IMR-90 (cell line): ENCODE data around the gene ARF5. TPM values are rescaled to one million over a fixed set of nuclear protein-coding genes. Genes with fewer than 3 reads are reported as not detected.

Source experiments
- ATAC-seq: fragments of 200-7000 bp; cut with Tn5 transposase; 2 replicates; pipeline ENCODE4 v1.9.1; 2020; ENCODE audit warnings: low read depth, mild to moderate bottlenecking, moderate library complexity
- BruUV-seq: library from RNA; stranded (reverse); fragments of 400-500 nt; replicated peaks from 2 replicates; lab custom pipeline; 2021; lab: Mats Ljungman, UMichigan
- CTCF ChIA-PET: fragments of 300-600 bp; formaldehyde crosslinking; extraction: SDS; loops from one replicate; lab custom pipeline; 2021; ENCODE audit warnings: antibody characterized with exemption; lab: Yijun Ruan, JAX
- POLR2A ChIA-PET: fragments of 300-600 bp; sonication (Branson Sonifier 250); formaldehyde crosslinking; loops from one replicate; lab custom pipeline; 2022; ENCODE audit warnings: antibody characterized with exemption; ENCODE audit not compliant: unreplicated experiment; lab: Charles Lee
- DNase-seq: peaks from one replicate; pipeline ENCODE4 v3.0.0; 2013
- H2AFZ ChIP-seq: replicated peaks from 2 replicates; pipeline ENCODE3; 2013; ENCODE audit warnings: low read length, mild to moderate bottlenecking; ENCODE audit not compliant: poor library complexity
- H2AK5ac ChIP-seq: 2 replicates; pipeline ENCODE4 v1.6.1; 2013; ENCODE audit warnings: low read depth, low read length, inconsistent platforms
- H2AK9ac ChIP-seq: replicated peaks from 2 replicates; pipeline ENCODE3; 2013; ENCODE audit warnings: mild to moderate bottlenecking, low read depth, low read length, moderate library complexity; ENCODE audit not compliant: poor library complexity
- H2BK120ac ChIP-seq: 2 replicates; pipeline ENCODE4 v1.6.1; 2013; ENCODE audit warnings: low read depth, low read length, inconsistent platforms
- H2BK15ac ChIP-seq: 3 replicates; pipeline ENCODE4 v1.6.1; 2013; ENCODE audit warnings: low read depth, low read length, inconsistent platforms
- H2BK20ac ChIP-seq: 2 replicates; pipeline ENCODE4 v1.6.1; 2013; ENCODE audit warnings: low read depth, mild to moderate bottlenecking, inconsistent platforms, low read length, moderate library complexity
- H2BK5ac ChIP-seq: 2 replicates; pipeline ENCODE4 v1.6.1; 2013; ENCODE audit warnings: mild to moderate bottlenecking, low read depth, low read length, inconsistent platforms; ENCODE audit not compliant: poor library complexity, severe bottlenecking
- H3K14ac ChIP-seq: replicated peaks from 2 replicates; pipeline ENCODE4 v1.6.1; 2013; ENCODE audit warnings: low read depth, low read length, inconsistent platforms
- H3K18ac ChIP-seq: 2 replicates; pipeline ENCODE4 v1.6.1; 2013; ENCODE audit warnings: low read depth, low read length, control low read depth
- H3K23ac ChIP-seq: 2 replicates; pipeline ENCODE4 v1.6.1; 2013; ENCODE audit warnings: low read depth, low read length, inconsistent platforms
- H3K27ac ChIP-seq: 2 replicates; pipeline ENCODE4 v1.5.1; 2013; ENCODE audit warnings: mild to moderate bottlenecking, control low read depth, low read length; ENCODE audit not compliant: insufficient read depth
- H3K27me3 ChIP-seq: 2 replicates; pipeline ENCODE4 v1.6.1; 2013; ENCODE audit warnings: low read length; ENCODE audit not compliant: control insufficient read depth, insufficient read depth
- H3K36me3 ChIP-seq: 2 replicates; pipeline ENCODE4 v1.6.1; 2013; ENCODE audit warnings: low read length, mixed read lengths; ENCODE audit not compliant: control insufficient read depth, insufficient read depth
- H3K4ac ChIP-seq: 2 replicates; pipeline ENCODE4 v1.6.1; 2013; ENCODE audit warnings: low read depth, low read length, inconsistent platforms
- H3K4me1 ChIP-seq: 2 replicates; pipeline ENCODE4 v1.6.1; 2013; ENCODE audit warnings: low read length, mixed read lengths; ENCODE audit not compliant: control insufficient read depth, insufficient read depth
- H3K4me2 ChIP-seq: 2 replicates; pipeline ENCODE4 v1.6.1; 2013; ENCODE audit warnings: low read depth, mild to moderate bottlenecking, control low read depth, low read length, moderate library complexity
- H3K4me3 ChIP-seq: 2 replicates; pipeline ENCODE4 v1.5.1; 2013; ENCODE audit warnings: low read depth, mild to moderate bottlenecking, control low read depth, low read length, moderate library complexity; ENCODE audit not compliant: insufficient read depth
- H3K56ac ChIP-seq: 2 replicates; pipeline ENCODE4 v1.6.1; 2013; ENCODE audit warnings: low read length, inconsistent platforms; ENCODE audit not compliant: insufficient read depth; ENCODE audit errors: extremely low read depth
- H3K79me1 ChIP-seq, 2 experiments: 2 replicates each; pipeline ENCODE4 v1.6.1; 2013; ENCODE audit warnings: low read length in 2 of 2, inconsistent platforms in 1 of 2, low read depth in 1 of 2
- H3K9ac ChIP-seq: 2 replicates; pipeline ENCODE4 v1.6.1; 2013; ENCODE audit warnings: low read depth, low read length, control low read depth
- H3K9me1 ChIP-seq: 2 replicates; pipeline ENCODE4 v1.6.1; 2013; ENCODE audit warnings: low read length, inconsistent platforms; ENCODE audit not compliant: insufficient read depth
- H3K9me3 ChIP-seq: 2 replicates; pipeline ENCODE4 v1.6.1; 2013; ENCODE audit warnings: low read length; ENCODE audit not compliant: control insufficient read depth, insufficient read depth
- H4K20me1 ChIP-seq: 2 replicates; pipeline ENCODE4 v1.6.1; 2013; ENCODE audit warnings: low read length, inconsistent platforms; ENCODE audit not compliant: insufficient read depth
- H4K5ac ChIP-seq: 2 replicates; pipeline ENCODE4 v1.6.1; 2013; ENCODE audit warnings: mild to moderate bottlenecking, low read depth, low read length, control low read depth
- H4K8ac ChIP-seq, 2 experiments: 2 replicates each; pipeline ENCODE4 v1.6.1; 2013; ENCODE audit warnings: low read depth in 2 of 2, low read length in 2 of 2, control low read depth in 1 of 2, inconsistent platforms in 1 of 2
- H4K91ac ChIP-seq: 2 replicates; pipeline ENCODE4 v1.6.1; 2013; ENCODE audit warnings: low read depth, low read length, inconsistent platforms; ENCODE audit not compliant: insufficient read depth
- BHLHE40 ChIP-seq: fragments of 150-350 bp; IDR thresholded peaks from 2 replicates; pipeline ENCODE4 v1.6.1; 2016; ENCODE audit warnings: mild to moderate bottlenecking, low read depth, low read length
- CHD1 ChIP-seq: IDR thresholded peaks from 2 replicates; pipeline ENCODE4 v1.6.1; 2012; ENCODE audit warnings: low read depth, low read length, improper control_type of control experiment
- MAZ ChIP-seq: IDR thresholded peaks from 2 replicates; pipeline ENCODE4 v1.6.1; 2012; ENCODE audit warnings: low read depth, mild to moderate bottlenecking, low read length, improper control_type of control experiment, moderate library complexity, borderline replicate concordance
- MXI1 ChIP-seq: IDR thresholded peaks from 2 replicates; pipeline ENCODE4 v1.6.1; 2012; ENCODE audit warnings: low read depth, mild to moderate bottlenecking, low read length, moderate library complexity, borderline replicate concordance
- POLR2A ChIP-seq: IDR thresholded peaks from 2 replicates; pipeline ENCODE4 v1.6.1; 2012; ENCODE audit warnings: mild to moderate bottlenecking, low read depth, low read length
- RAD21 ChIP-seq: IDR thresholded peaks from 2 replicates; pipeline ENCODE4 v1.6.1; 2012; ENCODE audit warnings: low read length, improper control_type of control experiment
- RFX5 ChIP-seq: IDR thresholded peaks from 2 replicates; pipeline ENCODE4 v1.8.0; 2012; ENCODE audit warnings: low read depth, mild to moderate bottlenecking, low read length, moderate library complexity
- SMC3 ChIP-seq: fragments of 150-350 bp; IDR thresholded peaks from 2 replicates; pipeline ENCODE4 v1.6.1; 2016; ENCODE audit warnings: low read depth, mild to moderate bottlenecking, antibody characterized with exemption, low read length, moderate library complexity
- WGBS, 2 experiments: methylation state at CpG; one replicate each; pipeline versions ENCODE4 v1.1.5 to v1.1.7; 2013; ENCODE audit warnings: missing lambda C conversion rate in 2 of 2; ENCODE audit not compliant: insufficient read length in 1 of 2; ENCODE audit errors: extremely low coverage in 2 of 2; 5-methylcytosine and 5-hydroxymethylcytosine counted together
- dilution Hi-C: fragments of 300-500 bp; cut with HindIII; formaldehyde crosslinking; loops from one replicate; pipeline ENCODE4 v1.14.3; 2018; ENCODE audit warnings: low sequenced_read_pairs; ENCODE audit not compliant: unreplicated experiment
- in situ Hi-C: fragments of 300-500 bp; cut with MboI; formaldehyde crosslinking; loops from 3 replicates; pipeline ENCODE4 v1.14.3; 2019; ENCODE audit warnings: low sequenced_read_pairs, inconsistent platforms, mixed read lengths
- intact Hi-C: fragments of 100-400 bp; cut with micrococcal nuclease; formaldehyde crosslinking; loops from 2 replicates; pipeline ENCODE4 v1.10.0; 2022
- polyA plus RNA-seq, 3 experiments: library from polyadenylated mRNA; depleted of rRNA; stranded (reverse); fragments of >200 nt; gene quantifications; 2 replicates each; pipeline ENCODE4 v1.2.3, GENCODE V29; 2012; ENCODE audit warnings: low replicate concordance in 1 of 3
- total RNA-seq: library from RNA; depleted of rRNA; stranded (reverse); fragments of >200 nt; gene quantifications from 2 replicates; pipeline ENCODE4 v1.2.3, GENCODE V29; 2012
- TF ChIP-seq, protein P1 (sequence below): conservative IDR thresholded peaks from 2 replicates; pipeline ENCODE4 v1.5.1; 2012; ENCODE audit warnings: mild to moderate bottlenecking, low read depth, low read length, improper control_type of control experiment

ARF5 gene
- total and polyA plus RNA-seq, 2 of the 4 experiments (the other 2 are of a cell fraction), result 128 to 274 TPM

DNA sequence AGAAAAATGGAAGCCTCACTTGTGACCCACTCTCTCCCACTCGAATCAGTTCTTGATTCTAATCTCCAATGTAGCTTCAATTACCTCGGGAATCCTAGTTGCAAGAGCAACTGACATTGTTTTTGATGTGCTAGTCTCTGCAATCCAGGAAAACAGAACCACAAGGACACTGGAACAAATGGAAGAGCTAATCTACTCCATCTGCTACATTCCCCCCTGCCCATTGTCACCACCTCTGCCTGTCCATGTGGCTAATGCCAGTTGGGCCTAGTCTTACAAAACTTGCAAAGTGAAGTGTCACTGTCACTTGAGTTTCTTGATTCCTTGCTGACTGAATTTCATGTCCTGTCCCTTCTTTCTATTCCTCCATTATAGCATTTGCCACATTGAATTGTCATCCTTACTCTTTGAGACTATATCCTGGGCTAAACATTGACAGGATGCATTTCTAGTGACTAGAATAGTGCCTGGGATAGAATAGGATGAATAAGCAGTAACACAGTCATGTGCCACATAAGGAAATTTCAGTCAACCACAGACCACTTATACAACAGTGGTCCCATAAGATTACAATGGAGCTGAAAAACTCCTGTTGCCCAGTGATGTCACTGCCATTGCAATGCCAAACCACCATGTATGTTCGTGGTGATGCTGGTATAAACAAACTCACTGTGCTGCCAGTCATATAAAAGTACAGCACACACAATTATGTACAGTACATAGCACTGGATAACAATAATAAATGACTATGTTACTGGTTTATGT lies 16.3 kb upstream of the ARF5 start (continued):
- no peak for TF ChIP-seq MAZ

DNA sequence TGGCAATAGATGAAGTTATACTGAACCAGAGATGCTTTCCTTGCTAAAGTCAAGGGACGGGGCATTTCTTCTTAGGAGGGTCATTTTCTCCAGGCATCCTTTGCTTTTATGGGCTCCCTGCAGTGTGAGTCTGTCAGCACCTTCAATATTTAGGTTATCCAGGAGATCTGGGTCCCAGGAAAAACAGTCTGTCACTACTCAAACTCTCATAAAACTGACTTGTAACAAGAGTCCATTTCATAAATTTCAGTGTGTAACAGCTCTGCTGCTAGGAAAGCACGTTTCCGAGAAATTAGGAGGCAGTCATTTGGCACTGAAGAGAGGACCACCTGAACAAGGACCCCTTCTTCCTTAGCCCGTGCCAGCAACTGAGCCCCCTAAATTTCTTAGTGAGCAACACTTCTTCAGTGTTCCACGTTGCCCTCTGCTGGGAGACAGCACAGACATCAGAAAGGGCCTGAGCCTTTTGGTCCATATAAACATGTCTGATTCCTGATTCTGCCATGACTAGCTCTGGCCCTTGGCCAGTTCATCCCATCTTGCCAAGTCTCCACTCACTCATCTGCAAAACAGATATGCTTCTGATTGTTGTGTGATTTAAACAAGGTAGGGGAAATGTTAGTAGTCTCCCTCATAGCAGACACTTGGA lies 10.1 kb upstream of the ARF5 start:
- ChIA-PET POLR2A (no interaction called here), CTCF (interaction anchor here (0.7 kb wide), 2 partner anchors 9 to 1117 kb away, joined by 3 read pairs; no protein-coding TSS in a partner anchor)
- Histone ChIP-seq H3K4me3 (no peak overlapping the region), H3K9ac (no peak overlapping the region), H2BK5ac (no peak overlapping the region), H3K4me2 (no peak overlapping the region), H3K9me3 (no peaks in the 10 kb centered on the region), H4K5ac (no peak overlapping the region), H3K56ac (no peak overlapping the region), H2AK9ac (no peak overlapping the region), H4K20me1 (peaks cover 25% of the 10 kb centered on the region), H3K79me1 (peaks cover 15 to 35% of the 10 kb centered on the region in 2 experiments; a peak in 3 of 4 replicates), H2BK20ac (no peak overlapping the region), H3K27ac (no peak overlapping the region), H3K4me1 (peaks cover 4% of the 10 kb centered on the region; the same call in 1 of the 2 replicates), H4K91ac (no peak overlapping the region), H3K27me3 (no peaks in the 10 kb centered on the region), H2AK5ac (no peak overlapping the region), H2BK120ac (no peak overlapping the region), H2BK15ac (no peak overlapping the region), H2AFZ (no peak overlapping the region), H3K14ac (no peak overlapping the region), H3K18ac (no peak overlapping the region), H3K23ac (no peak overlapping the region), H3K9me1 (peaks cover 8% of the 10 kb centered on the region; the same call in 1 of the 2 replicates), H4K8ac (no peak overlapping the region), H3K4ac (no peak overlapping the region), H3K36me3 (peaks cover 22% of the 10 kb centered on the region)
- TF ChIP-seq, protein P1, sequence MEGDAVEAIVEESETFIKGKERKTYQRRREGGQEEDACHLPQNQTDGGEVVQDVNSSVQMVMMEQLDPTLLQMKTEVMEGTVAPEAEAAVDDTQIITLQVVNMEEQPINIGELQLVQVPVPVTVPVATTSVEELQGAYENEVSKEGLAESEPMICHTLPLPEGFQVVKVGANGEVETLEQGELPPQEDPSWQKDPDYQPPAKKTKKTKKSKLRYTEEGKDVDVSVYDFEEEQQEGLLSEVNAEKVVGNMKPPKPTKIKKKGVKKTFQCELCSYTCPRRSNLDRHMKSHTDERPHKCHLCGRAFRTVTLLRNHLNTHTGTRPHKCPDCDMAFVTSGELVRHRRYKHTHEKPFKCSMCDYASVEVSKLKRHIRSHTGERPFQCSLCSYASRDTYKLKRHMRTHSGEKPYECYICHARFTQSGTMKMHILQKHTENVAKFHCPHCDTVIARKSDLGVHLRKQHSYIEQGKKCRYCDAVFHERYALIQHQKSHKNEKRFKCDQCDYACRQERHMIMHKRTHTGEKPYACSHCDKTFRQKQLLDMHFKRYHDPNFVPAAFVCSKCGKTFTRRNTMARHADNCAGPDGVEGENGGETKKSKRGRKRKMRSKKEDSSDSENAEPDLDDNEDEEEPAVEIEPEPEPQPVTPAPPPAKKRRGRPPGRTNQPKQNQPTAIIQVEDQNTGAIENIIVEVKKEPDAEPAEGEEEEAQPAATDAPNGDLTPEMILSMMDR, result peak; percentile 46
- TF ChIP-seq POLR2A, result no peak
- no peak for TF ChIP-seq MXI1
- no peak for TF ChIP-seq BHLHE40
- TF ChIP-seq SMC3, result peak; percentile 23; the same call in 1 of the 2 replicates
- TF ChIP-seq CHD1, result no peak
- no peak for TF ChIP-seq RFX5
- TF ChIP-seq MAZ, result no peak
- peak; percentile 26; the same call in 1 of the 2 replicates for TF ChIP-seq RAD21
- intact Hi-C loops (no loop called here), dilution Hi-C loops (no loop called here), in situ Hi-C loops (no loop called here)
- WGBS, 2 experiments, result 69% methylated on average over 4 of the region's 5 CpGs; no CpG with 5 or more reads in 1 of the 2 experiments
- peak; percentile 74 for ATAC-seq
- peak; percentile 80 for DNase-seq
- BruUV-seq, result no TSS peak
